ENCODE results near the gene ZNF280A.
"Not testable (repeated sequence)": the region's sequence is repeated elsewhere in the genome, so short reads cannot be mapped to it uniquely, and the experiment has no call there.

ZNF280A gene

DNA sequence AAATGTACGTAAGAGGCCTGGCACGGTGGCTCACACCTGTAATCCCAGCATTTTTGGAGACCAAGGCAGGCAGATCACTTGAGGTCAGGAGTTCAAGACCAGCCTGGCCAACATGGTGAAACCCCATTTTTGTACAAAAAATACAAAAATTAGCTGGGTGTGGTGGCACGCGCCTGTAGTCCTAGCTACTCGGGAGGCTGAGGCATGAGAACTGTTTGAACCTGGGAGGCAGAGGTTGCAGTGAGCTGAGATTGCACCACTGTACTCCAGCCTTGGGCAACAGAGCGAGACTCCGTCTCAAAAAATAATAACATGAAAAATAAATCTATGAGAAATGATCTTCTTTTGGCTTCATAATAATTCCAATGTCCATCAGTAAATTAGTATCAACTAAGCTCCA lies 9.2 kb downstream of the ZNF280A start:
- not testable (repeated sequence) for DNase-seq

- DNase-seq = not testable (repeated sequence)
These were observed 10.2 kb downstream of the ZNF280A start for GRCh38 chr22:22509912-22510311.

- DNase-seq = peak; percentile 86
These were observed 11.5 kb downstream of the ZNF280A start, which contains the start of gene ZNF280B for GRCh38 chr22:22508274-22509176. TSS of gene ZNF280B (minus strand) at chr22:22508742. CDS start at chr22:22489398, 19,344 bp downstream.

GRCh38 chr22:22507743-22508273 lies 12.3 kb downstream of the ZNF280A start:
- no peak for DNase-seq

- DNase-seq = no peak
These were observed 13.3 kb downstream of the ZNF280A start for GRCh38 chr22:22506736-22507135.

- no peak for DNase-seq
These were observed 21.8 kb downstream of the ZNF280A start for GRCh38 chr22:22498267-22498666.

DNA sequence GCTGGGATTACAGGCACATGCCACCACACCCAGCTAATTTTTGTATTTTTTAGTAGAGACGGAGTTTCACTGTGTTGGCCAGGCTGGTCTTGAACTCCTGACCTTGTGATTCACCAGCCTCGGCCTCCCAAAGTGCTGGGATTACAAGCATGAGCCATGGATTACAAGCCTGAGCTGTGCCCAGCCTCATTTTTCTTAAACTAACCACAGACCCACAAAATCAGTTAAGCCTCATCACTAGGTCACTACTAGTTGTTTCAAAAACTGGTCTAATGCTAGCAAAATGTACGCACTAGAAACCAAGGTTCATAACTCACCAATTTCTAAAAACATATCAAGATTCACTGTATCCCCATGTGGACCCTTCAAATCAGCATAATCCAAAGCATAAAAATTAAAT lies 28.5 kb downstream of the ZNF280A start:
- not testable (repeated sequence) for DNase-seq

DNA sequence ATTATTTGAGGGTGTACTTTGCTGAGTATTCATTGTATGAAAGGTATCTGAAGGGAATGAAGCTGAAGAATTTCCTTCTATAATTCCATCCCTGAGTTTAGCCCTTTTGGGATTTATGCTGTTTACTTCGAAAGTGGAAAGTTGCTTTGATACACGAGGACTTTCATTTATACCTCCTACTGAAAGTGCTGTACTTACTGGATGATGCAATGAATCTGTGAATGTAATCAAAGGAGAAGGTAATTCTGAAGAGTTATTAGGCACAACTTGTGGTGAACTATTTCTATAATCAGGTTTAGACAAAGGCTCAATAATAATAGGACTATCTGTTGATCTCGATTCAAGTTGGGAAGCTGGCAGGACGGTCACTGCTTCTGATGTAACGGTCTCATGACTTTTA lies 31.3 kb downstream of the ZNF280A start:
- DNase-seq = no peak

DNA sequence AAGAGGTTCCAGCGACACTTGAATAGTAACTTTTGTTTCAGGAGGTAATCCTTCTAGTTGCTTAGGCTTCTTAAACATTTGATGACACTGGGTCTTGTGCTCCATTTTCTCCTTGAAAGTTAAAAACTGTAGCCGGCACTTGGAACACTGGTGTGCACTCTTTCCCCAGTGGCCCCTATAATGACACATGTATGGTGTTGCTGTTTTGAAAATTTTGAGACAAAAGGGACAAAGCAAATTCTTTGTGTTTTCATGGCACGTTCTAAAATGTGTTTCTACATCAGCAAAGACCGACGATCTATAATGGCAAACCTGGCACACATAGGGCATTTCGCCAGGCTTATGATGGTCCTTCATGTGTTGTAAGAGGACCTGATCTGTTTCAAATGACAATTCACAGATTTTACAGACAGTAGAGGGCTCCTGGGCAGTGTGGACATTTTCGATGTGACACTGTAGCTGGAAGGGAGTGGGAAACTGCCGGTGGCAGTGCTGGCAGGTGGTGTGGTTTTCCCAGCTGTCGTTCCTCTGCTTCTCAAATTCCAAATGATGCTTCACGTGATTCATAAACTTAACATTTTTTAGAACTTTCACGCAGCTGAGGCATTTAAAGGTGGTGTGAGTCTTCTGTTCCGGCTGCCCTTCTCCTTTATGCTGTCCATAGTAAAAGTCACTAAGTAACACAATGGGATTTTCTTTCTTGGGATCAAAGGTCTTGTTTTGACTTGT lies 32.0 kb downstream of the ZNF280A start:
- DNase-seq = no peak

DNA sequence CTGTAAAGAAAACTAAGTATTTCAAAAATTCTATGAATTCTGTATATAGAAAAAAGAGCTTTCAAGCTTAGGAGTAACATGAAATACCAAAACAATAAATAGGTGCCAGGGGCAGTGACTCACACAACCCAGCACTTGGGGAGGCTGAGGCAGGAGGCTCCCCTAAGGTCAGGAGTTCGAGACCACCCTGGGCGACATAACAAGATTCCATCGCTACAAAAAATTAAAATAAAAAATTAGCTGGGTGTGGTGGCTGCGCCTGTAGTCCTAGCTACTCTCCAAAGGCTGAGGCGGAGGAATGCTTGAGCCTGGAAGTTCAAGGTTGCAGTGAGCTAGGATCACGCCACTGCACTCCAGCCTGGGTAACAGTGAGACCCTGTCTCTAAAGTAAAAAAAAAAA lies 33.0 kb downstream of the ZNF280A start:
- DNase-seq = no peak

DNA sequence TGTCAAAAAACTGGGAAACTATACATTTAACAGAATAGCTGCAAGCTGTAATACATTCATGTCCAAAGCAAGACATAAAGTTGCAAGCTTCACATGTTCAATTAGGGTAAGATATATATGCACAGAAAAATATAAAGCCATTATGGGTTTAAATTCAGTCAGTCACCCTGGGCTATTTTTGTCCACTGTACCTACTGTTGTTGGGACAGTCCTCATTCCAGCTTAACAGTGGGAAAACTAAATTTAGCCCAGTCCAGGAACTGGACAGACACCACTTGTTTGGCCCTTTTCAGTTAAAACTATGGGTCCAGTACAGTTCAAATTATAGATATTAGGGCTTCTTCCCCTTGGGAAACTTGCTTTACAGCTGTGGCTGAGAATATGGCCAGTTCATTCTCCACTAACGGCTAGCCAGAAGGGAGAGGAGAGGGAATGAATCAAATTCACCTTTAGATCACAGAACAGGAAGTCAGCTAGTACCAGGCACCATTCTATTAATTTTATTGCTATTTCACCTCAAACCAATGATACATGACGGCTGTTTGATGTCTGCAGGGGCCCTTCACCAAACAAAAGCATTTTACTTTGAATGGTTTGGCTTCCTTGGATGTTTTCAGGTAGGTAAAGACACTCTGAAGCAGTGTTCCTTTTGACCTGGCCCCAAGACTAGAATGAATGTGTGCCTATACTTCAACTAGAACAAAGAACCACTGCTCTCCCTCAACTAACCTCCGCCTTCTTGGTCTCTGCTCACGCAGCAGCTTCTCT lies 33.8 kb downstream of the ZNF280A start:
- no peak for DNase-seq

GRCh38 chr22:22485524-22485923 lies 34.5 kb downstream of the ZNF280A start:
- DNase-seq = no peak

DNA sequence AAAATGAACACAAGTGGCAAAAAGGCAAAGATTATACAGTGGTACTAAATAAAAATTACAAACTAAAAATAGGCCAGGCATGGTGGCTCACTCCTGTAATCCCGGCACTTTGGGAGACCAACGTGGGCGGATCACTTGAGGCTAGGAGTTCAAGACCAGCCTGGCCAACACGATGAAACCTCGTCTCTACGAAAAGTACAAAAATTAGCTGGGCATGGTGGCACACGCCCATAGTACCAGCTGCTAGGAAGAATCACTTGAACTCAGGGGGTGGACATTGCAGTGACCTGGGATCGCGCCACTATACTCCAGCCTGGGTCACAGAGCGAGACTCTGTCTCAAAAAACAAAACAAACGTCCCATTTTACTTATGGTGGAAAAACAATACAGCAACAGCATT lies 36.0 kb downstream of the ZNF280A start:
- DNase-seq = no peak

DNA sequence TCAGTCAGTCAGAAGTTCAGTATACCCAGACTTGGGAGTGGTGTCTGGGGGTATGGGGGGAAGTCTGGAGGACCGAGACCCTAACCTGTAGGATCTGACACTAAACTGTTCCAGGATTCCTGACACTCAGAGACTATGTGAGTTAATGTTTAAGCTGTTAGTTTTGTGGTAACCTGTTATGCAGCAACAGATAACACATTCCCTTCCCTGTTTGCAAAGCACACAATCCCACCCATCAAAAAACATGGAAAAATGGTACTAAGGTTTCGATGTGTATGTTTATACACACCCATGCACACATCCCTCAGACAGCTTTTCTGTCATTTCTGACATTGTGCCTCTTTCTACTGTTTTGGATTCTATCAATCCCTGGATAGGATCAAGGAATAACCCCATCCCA lies 39.1 kb downstream of the ZNF280A start:
- no peak for DNase-seq

- peak; percentile 13 for DNase-seq
These were observed 40.0 kb downstream of the ZNF280A start for GRCh38 chr22:22479999-22480532.

DNA sequence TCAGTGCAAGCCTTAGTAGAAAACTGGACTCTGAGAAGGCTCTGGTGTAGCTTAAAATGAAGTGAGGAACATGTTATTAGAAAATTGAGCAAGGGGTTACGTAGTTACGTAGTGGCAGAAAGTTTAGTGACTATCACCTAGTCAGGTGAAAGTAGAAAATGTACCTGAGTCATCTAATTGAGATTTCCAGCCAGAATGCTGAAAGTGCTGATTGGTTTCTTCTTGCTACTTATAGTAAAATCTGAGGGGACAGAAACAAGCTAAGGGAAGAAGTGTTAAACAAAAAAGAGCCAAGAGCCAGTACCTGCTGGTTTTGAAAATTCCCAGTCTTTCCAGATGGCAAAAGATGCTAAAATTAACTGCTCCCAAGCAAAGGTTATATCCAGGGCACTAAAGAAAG lies 41.0 kb downstream of the ZNF280A start:
- no peak for DNase-seq

GRCh38 chr22:22478470-22478869 lies 41.6 kb downstream of the ZNF280A start:
- DNase-seq = no peak

- no peak for DNase-seq
These were observed 45.3 kb downstream of the ZNF280A start for GRCh38 chr22:22474733-22475132.

DNA sequence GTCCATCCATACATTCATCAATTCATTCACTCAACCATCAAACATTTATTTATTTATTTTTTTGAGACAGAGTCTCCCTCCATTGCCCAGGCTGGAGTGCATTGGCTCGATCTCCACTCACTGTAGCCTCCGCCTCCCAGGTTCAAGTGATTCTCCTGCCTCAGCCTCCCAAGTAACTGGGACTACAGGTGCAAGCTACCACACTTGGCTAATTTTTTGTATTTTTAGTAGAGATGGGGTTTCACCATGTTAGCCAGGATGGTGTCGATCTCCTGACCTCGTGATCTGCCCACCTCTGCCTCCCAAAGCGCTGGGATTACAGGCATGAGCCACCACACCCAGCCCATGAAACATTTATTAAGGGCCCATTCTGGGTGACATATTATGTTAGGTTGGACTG lies 49.0 kb downstream of the ZNF280A start:
- not testable (repeated sequence) for DNase-seq

DNA sequence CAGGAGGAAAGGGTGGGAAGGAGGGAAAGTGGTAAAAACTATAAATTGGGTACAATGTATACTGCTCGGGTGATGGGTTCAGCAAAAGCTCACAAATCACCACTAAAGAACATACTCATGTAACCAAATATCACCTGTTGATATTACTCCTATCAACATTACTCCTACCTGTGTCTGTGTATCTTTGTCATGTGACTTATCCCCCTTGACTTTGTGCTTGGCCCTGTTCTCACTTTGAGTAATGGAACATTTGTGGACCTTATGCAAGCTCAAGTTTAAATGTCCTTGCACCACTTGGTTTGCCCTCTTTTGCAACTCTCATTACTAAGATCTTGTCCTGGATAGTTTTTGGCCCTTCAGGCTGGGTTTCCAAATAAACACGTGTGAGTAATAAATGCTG lies 50.5 kb downstream of the ZNF280A start:
- no peak for DNase-seq

GRCh38 chr22:22468794-22469469 lies 51.1 kb downstream of the ZNF280A start:
- not testable (repeated sequence) for DNase-seq

GRCh38 chr22:22467112-22467511 lies 53.0 kb downstream of the ZNF280A start:
- no peak for DNase-seq

Measured in fibroblast of skin of back (primary cell).